ENCODE results near the gene CNOT10.
"Not testable (repeated sequence)": the region's sequence is repeated elsewhere in the genome, so short reads cannot be mapped to it uniquely, and the experiment has no call there.

CNOT10 gene

DNA sequence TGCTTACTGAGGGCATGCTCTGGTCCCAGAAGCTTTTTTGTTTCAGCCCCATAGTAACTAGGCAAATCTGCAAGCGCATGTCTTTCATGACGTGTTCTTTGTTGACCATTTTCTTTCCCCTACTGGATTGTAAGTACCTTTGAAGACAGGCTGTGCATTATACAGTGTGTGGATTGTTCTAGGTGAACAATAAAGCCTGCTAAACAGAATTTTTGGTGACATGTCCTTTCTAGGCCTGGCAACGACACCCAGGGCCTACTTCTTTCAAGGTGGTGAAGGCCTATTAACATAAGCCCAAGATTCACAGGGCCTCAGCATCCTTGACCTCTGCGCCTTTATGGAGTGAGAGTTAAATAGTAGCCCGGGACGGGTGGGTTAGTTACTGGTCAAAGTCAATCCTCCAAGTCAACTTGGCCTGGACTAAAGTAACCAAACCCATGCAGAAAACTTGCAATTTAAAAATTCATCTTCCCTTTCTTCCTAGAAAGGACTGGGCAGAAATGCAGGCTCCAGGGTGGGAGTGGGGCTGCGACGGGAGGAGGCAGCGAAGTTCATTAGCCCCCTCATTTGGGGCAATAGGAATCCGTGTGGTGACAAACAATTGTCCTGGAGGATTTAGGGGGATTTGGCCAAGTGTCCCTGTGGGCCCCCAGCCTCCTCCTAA is 95.2 kb downstream of the CNOT10 start:
- no peak for DNase-seq (ENCODE audit: low read depth)
- no peak overlapping the region; the same call in 1 of the 2 replicates for H3K4me3 ChIP-seq (ENCODE audit: low read depth, low read length)
- TF ChIP-seq, protein P1, sequence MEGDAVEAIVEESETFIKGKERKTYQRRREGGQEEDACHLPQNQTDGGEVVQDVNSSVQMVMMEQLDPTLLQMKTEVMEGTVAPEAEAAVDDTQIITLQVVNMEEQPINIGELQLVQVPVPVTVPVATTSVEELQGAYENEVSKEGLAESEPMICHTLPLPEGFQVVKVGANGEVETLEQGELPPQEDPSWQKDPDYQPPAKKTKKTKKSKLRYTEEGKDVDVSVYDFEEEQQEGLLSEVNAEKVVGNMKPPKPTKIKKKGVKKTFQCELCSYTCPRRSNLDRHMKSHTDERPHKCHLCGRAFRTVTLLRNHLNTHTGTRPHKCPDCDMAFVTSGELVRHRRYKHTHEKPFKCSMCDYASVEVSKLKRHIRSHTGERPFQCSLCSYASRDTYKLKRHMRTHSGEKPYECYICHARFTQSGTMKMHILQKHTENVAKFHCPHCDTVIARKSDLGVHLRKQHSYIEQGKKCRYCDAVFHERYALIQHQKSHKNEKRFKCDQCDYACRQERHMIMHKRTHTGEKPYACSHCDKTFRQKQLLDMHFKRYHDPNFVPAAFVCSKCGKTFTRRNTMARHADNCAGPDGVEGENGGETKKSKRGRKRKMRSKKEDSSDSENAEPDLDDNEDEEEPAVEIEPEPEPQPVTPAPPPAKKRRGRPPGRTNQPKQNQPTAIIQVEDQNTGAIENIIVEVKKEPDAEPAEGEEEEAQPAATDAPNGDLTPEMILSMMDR (IDR thresholded peaks at IDR 0.05; ENCODE audit: low read depth, low read length, missing control alignments): no peak

- TF ChIP-seq, protein P1 (IDR thresholded peaks at IDR 0.05; ENCODE audit: low read depth, low read length, missing control alignments): peak; percentile 11
- DNase-seq (ENCODE audit: low read depth): no peak
- H3K4me3 ChIP-seq (ENCODE audit: low read depth, low read length): peak overlapping the region; percentile 78
Observed at GRCh38 chr3:32780735-32781210, 95.8 kb downstream of the CNOT10 start.

GRCh38 chr3:32781211-32781968 is 96.4 kb downstream of the CNOT10 start:
- peak; percentile 18 for DNase-seq (ENCODE audit: low read depth)
- TF ChIP-seq, protein P1 (IDR thresholded peaks at IDR 0.05; ENCODE audit: low read depth, low read length, missing control alignments): peak; percentile 89
- H3K4me3 ChIP-seq (ENCODE audit: low read depth, low read length): peak overlapping the region; percentile 78

GRCh38 chr3:32781969-32782270 is 96.9 kb downstream of the CNOT10 start:
- DNase-seq (ENCODE audit: low read depth); H3K4me3 ChIP-seq (ENCODE audit: low read depth, low read length): not testable (repeated sequence)

DNA sequence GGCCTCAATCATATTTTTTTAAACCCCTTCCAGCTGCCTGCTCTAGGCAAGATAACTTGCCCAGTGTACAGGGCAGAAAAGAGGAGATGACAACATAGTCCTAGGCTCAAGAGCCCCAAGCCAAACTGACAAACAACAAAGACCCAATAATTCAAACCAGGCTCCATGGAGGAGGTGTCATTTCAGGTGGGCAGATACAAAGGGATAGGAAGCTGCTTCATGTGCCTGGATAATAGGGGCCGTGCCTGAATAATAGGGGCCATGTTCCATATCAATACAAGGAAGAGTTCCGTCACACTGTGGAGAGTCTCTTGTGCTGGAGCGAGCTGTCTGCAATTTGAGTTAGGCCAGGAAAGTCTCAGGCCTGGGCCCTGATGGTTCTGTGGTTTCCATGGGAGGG is 97.4 kb downstream of the CNOT10 start:
- DNase-seq (ENCODE audit: low read depth): no peak
- TF ChIP-seq, protein P1 (IDR thresholded peaks at IDR 0.05; ENCODE audit: low read depth, low read length, missing control alignments): no peak
- H3K4me3 ChIP-seq (ENCODE audit: low read depth, low read length): no peak overlapping the region

- no peak overlapping the region for H3K4me3 ChIP-seq (ENCODE audit: low read depth, low read length)
- TF ChIP-seq, protein P1 (IDR thresholded peaks at IDR 0.05; ENCODE audit: low read depth, low read length, missing control alignments): no peak
- no peak for DNase-seq (ENCODE audit: low read depth)
Observed at GRCh38 chr3:32791833-32792232, 106.8 kb downstream of the CNOT10 start.

- no peak for DNase-seq (ENCODE audit: low read depth)
- TF ChIP-seq, protein P1 (IDR thresholded peaks at IDR 0.05; ENCODE audit: low read depth, low read length, missing control alignments): no peak
- H3K4me3 ChIP-seq (ENCODE audit: low read depth, low read length): no peak overlapping the region
Observed at GRCh38 chr3:32794487-32795308, 109.7 kb downstream of the CNOT10 start.

- not testable (repeated sequence) for H3K4me3 ChIP-seq (ENCODE audit: low read depth, low read length)
Observed at GRCh38 chr3:32796384-32796950, 111.5 kb downstream of the CNOT10 start.

More at GRCh38 chr3:32796384-32796950, 111.5 kb downstream of the CNOT10 start:
- DNase-seq (ENCODE audit: low read depth): not testable (repeated sequence)
